B cell (primary cell): ENCODE measurements around the gene LMAN2. TPM values are rescaled to one million over a fixed set of nuclear protein-coding genes. Genes with fewer than 3 reads are reported as not detected.

Source experiments
- ATAC-seq: fragments of 200-7000 bp; cut with Tn5 transposase; one replicate; pipeline ENCODE4 v1.10.0; 2021; ENCODE audit warnings: low read depth, mild to moderate bottlenecking, moderate number of reproducible peaks, moderate library complexity
- CTCF ChIA-PET: fragments of 350-600 bp; sonication (Branson Sonifier 250); formaldehyde crosslinking; loops from one replicate; lab custom pipeline; 2021; ENCODE audit warnings: antibody characterized with exemption, inconsistent platforms; lab: Charles Lee
- POLR2A ChIA-PET: fragments of 350-600 bp; sonication (Branson Sonifier 250); formaldehyde crosslinking; loops from one replicate; lab custom pipeline; 2021; ENCODE audit warnings: antibody characterized with exemption; lab: Charles Lee
- DNase-seq: peaks from one replicate; pipeline ENCODE4 v3.0.0; 2013
- H2AFZ ChIP-seq: 2 replicates; pipeline ENCODE4 v1.6.1; 2012; ENCODE audit warnings: mild to moderate bottlenecking, low read depth, low read length; ENCODE audit not compliant: insufficient read depth, poor library complexity, severe bottlenecking
- H3K27ac ChIP-seq, 2 donors: 1 replicate in 1 of 2; 2 replicates in 1 of 2; pipeline ENCODE4 v1.5.1; 2012 to 2013; ENCODE audit warnings: low read length in 2 of 2, mild to moderate bottlenecking in 2 of 2, moderate library complexity in 1 of 2
- H3K27me3 ChIP-seq, 4 experiments: fragments of 200-600 bp in 1 of 4; sonication (generic) in 1 of 4; replicated peaks in 1 of 4; 1 replicate in 2 of 4; 2 replicates in 2 of 4; pipeline versions ENCODE4 v1.6.1 to v1.7.0; 2013 to 2016; ENCODE audit warnings: low read length in 3 of 4, mild to moderate bottlenecking in 2 of 4, mixed read lengths in 1 of 4, moderate library complexity in 1 of 4; ENCODE audit not compliant: insufficient read depth in 4 of 4, control insufficient read depth in 3 of 4; ENCODE audit errors: control extremely low read depth in 1 of 4
- H3K36me3 ChIP-seq, 2 experiments: replicated peaks in 1 of 2; 1 replicate in 1 of 2; 2 replicates in 1 of 2; pipeline versions ENCODE4 v1.6.1 to v1.7.1; 2013; ENCODE audit warnings: low read length in 1 of 2; ENCODE audit not compliant: insufficient read depth in 2 of 2, control insufficient read depth in 1 of 2; ENCODE audit errors: control extremely low read depth in 1 of 2, extremely low read depth in 1 of 2
- H3K4me1 ChIP-seq, 2 donors: fragments of 200-600 bp in 1 of 2; sonication (generic) in 1 of 2; 1 replicate in 1 of 2; 2 replicates in 1 of 2; pipeline versions ENCODE4 v1.5.1 to v1.6.1; 2013 to 2017; ENCODE audit warnings: low read length in 2 of 2; ENCODE audit not compliant: control insufficient read depth in 2 of 2, insufficient read depth in 2 of 2
- H3K4me2 ChIP-seq: replicated peaks from 2 replicates; pipeline ENCODE3; 2012; ENCODE audit warnings: mild to moderate bottlenecking, low read depth, low read length; ENCODE audit not compliant: poor library complexity, severe bottlenecking
- H3K4me3 ChIP-seq, 5 experiments: fragments of 200-600 bp in 1 of 5; sonication (generic) in 1 of 5; 1 replicate in 3 of 5; 2 replicates in 2 of 5; pipeline versions ENCODE4 v1.5.1 to v1.7.0; 2011 to 2016; ENCODE audit warnings: low read length in 4 of 5, mild to moderate bottlenecking in 4 of 5, low read depth in 2 of 5, control low read depth in 1 of 5, moderate library complexity in 1 of 5; ENCODE audit not compliant: insufficient read depth in 1 of 5; ENCODE audit errors: control extremely low read depth in 1 of 5, extremely low read depth in 1 of 5
- H3K79me2 ChIP-seq: fragments of 200-600 bp; sonication (generic); one replicate; pipeline ENCODE4 v1.6.0; 2016; ENCODE audit warnings: low read length; ENCODE audit not compliant: control insufficient read depth, insufficient read depth
- H3K9ac ChIP-seq: fragments of 200-600 bp; sonication (generic); 2 replicates; pipeline ENCODE4 v1.6.1; 2017; ENCODE audit warnings: mild to moderate bottlenecking, low read length, moderate library complexity
- H3K9me3 ChIP-seq, 3 donors: one replicate each; pipeline versions ENCODE4 v1.6.1 to v1.7.1; 2013; ENCODE audit warnings: low read length in 2 of 3; ENCODE audit not compliant: control insufficient read depth in 2 of 3, insufficient read depth in 1 of 3; ENCODE audit errors: control extremely low read depth in 1 of 3
- H4K20me1 ChIP-seq: 2 replicates; pipeline ENCODE4 v1.6.0; 2012; ENCODE audit warnings: mild to moderate bottlenecking, low read length; ENCODE audit not compliant: insufficient read depth, control insufficient read depth, poor library complexity, severe bottlenecking
- H3K27ac Mint-ChIP-seq: one replicate; pipeline ENCODE4 v1.8.0; 2021; ENCODE audit warnings: mixed read lengths
- H3K27me3 Mint-ChIP-seq: one replicate; pipeline ENCODE4 v1.8.0; 2021; ENCODE audit warnings: mixed read lengths
- H3K4me1 Mint-ChIP-seq: one replicate; pipeline ENCODE4 v1.8.0; 2021; ENCODE audit warnings: mixed read lengths
- H3K4me3 Mint-ChIP-seq: one replicate; pipeline ENCODE4 v1.8.0; 2021; ENCODE audit warnings: mixed read lengths
- H3K9me3 Mint-ChIP-seq: one replicate; pipeline ENCODE4 v1.8.0; 2022; ENCODE audit warnings: mixed read lengths; ENCODE audit not compliant: insufficient read depth
- CTCF ChIP-seq: fragments of 200-600 bp; IDR thresholded peaks from one replicate; pipeline ENCODE4 v1.8.0; 2022; ENCODE audit warnings: antibody characterized with exemption, mild to moderate bottlenecking
- EZH2 ChIP-seq: IDR thresholded peaks from 2 replicates; pipeline ENCODE4 v1.6.1; 2012; ENCODE audit warnings: borderline replicate concordance, low read depth, mild to moderate bottlenecking, moderate library complexity, low read length; ENCODE audit not compliant: insufficient read depth, poor library complexity, severe bottlenecking
- WGBS: methylation state at CpG from one replicate; pipeline ENCODE4 v1.1.5; 2013; ENCODE audit warnings: missing lambda C conversion rate; ENCODE audit not compliant: insufficient coverage; 5-methylcytosine and 5-hydroxymethylcytosine counted together
- intact Hi-C: fragments of 100-400 bp; cut with micrococcal nuclease; formaldehyde crosslinking; loops from one replicate; pipeline ENCODE4 v1.10.0; 2022
- polyA plus RNA-seq: library from polyadenylated mRNA; depleted of rRNA; stranded (reverse); fragments of >200 nt; gene quantifications from 2 replicates; pipeline ENCODE4 v1.2.3, GENCODE V29; 2012
- total RNA-seq, 2 donors: library from RNA; stranded (reverse); fragments of 120-200 nt in 1 of 2; gene quantifications; 1 replicate in 1 of 2; 2 replicates in 1 of 2; pipeline versions ENCODE4 v1.2.3 to v1.2.4, GENCODE V29; 2013 to 2022

Gene LMAN2
- total and polyA plus RNA-seq, 2 donors (not counting 1 experiment from before 2014, with no cell fraction given), result 99.4 to 123 TPM

- POLR2A ChIA-PET, result interaction anchor here (0.8 to 1.4 kb wide), 4 partner anchors 9 to 85 kb away, joined by 3 to 8 read pairs (median 4); partner anchors contain the start of gene LMAN2
- Histone ChIP-seq H3K27ac (no peak overlapping the region), H2AFZ (no peak overlapping the region), H3K9ac (no peak overlapping the region), H3K79me2 (peaks cover 17% of the 10 kb centered on the region), H3K27me3 (no peaks in the 10 kb centered on the region), H3K36me3 (peaks cover 0 to 62% of the 10 kb centered on the region in 2 experiments), H4K20me1 (peaks cover 71% of the 10 kb centered on the region), H3K9me3 (no peaks in the 10 kb centered on the region), H3K4me1 (peaks cover 35 to 38% of the 10 kb centered on the region in 2 donors), H3K4me2 (peak overlapping the region; percentile 66), H3K4me3 (no peak overlapping the region)
- no peak for DNase-seq
- no peaks in the 10 kb centered on the region for H3K9me3 Mint-ChIP-seq
- TF ChIP-seq CTCF, result no peak
- TF ChIP-seq EZH2, result no peak
- no peak for ATAC-seq
- no peaks in the 10 kb centered on the region for H3K27me3 Mint-ChIP-seq
- intact Hi-C loops, result loop anchor here (2.0 kb wide), 1 partner anchor 13 kb away; the partner anchor contains the start of gene RGS14
- H3K27ac Mint-ChIP-seq, result peak overlapping the region; percentile 68
- peak overlapping the region; percentile 41 for H3K4me3 Mint-ChIP-seq
- CTCF ChIA-PET, result interaction anchor here (0.6 to 5.5 kb wide), 20 partner anchors 8 to 101 kb away, joined by 3 to 60 read pairs (median 5); partner anchors contain the start of genes LMAN2 and RGS14
- WGBS, result 75% methylated on average over 8 of the region's 11 CpGs
- H3K4me1 Mint-ChIP-seq, result peaks cover 46% of the 10 kb centered on the region
Observed at GRCh38 chr5:177369645-177370440, 18.4 kb upstream of the LMAN2 start.
